Mesendoderm (in vitro differentiated cells): Measurements from ENCODE around the gene CYTH3.

ENCODE experiments used
- DNase-seq: peaks from one replicate; pipeline ENCODE4 v3.0.0; 2013
- H2AK5ac ChIP-seq: 2 replicates; pipeline ENCODE4 v1.6.1; 2013; ENCODE audit warnings: low read length, inconsistent platforms
- H2BK120ac ChIP-seq: 2 replicates; pipeline ENCODE4 v1.6.1; 2013; ENCODE audit warnings: low read depth, mild to moderate bottlenecking, low read length, moderate library complexity, mixed read lengths
- H2BK15ac ChIP-seq: replicated peaks from 2 replicates; pipeline ENCODE4 v1.6.1; 2013; ENCODE audit warnings: low read depth, mild to moderate bottlenecking, moderate library complexity
- H2BK5ac ChIP-seq: 2 replicates; pipeline ENCODE4 v1.6.1; 2013; ENCODE audit warnings: low read length, inconsistent platforms
- H3K18ac ChIP-seq: 2 replicates; pipeline ENCODE4 v1.6.1; 2013; ENCODE audit warnings: mild to moderate bottlenecking, low read length, mixed read lengths
- H3K23ac ChIP-seq: one replicate; pipeline ENCODE4 v1.6.1; 2013; ENCODE audit warnings: low read length
- H3K27ac ChIP-seq: 2 replicates; pipeline ENCODE4 v1.5.1; 2013; ENCODE audit warnings: low read depth, mild to moderate bottlenecking, inconsistent platforms, low read length, moderate library complexity
- H3K27me3 ChIP-seq: 2 replicates; pipeline ENCODE4 v1.6.1; 2013; ENCODE audit warnings: low read length, control low read depth, mild to moderate bottlenecking, inconsistent platforms; ENCODE audit not compliant: insufficient read depth, poor library complexity
- H3K36me3 ChIP-seq: 2 replicates; pipeline ENCODE4 v1.6.1; 2013; ENCODE audit warnings: low read length, inconsistent platforms; ENCODE audit not compliant: control insufficient read depth, insufficient read depth
- H3K4ac ChIP-seq: one replicate; pipeline ENCODE4 v1.6.1; 2013; ENCODE audit warnings: low read depth, mild to moderate bottlenecking, low read length, moderate library complexity
- H3K4me1 ChIP-seq: 2 replicates; pipeline ENCODE4 v1.6.1; 2013; ENCODE audit warnings: low read depth, low read length, inconsistent platforms; ENCODE audit not compliant: control insufficient read depth
- H3K4me2 ChIP-seq: 2 replicates; pipeline ENCODE4 v1.6.1; 2013; ENCODE audit warnings: low read length
- H3K4me3 ChIP-seq: 2 replicates; pipeline ENCODE4 v1.5.1; 2013; ENCODE audit warnings: mild to moderate bottlenecking, low read length
- H3K56ac ChIP-seq: one replicate; pipeline ENCODE4 v1.6.1; 2013; ENCODE audit warnings: low read length
- H3K79me1 ChIP-seq: 2 replicates; pipeline ENCODE4 v1.6.1; 2013; ENCODE audit warnings: low read length, inconsistent platforms
- H3K79me2 ChIP-seq: 2 replicates; pipeline ENCODE4 v1.6.1; 2013; ENCODE audit warnings: mild to moderate bottlenecking, low read length; ENCODE audit not compliant: control insufficient read depth, insufficient read depth
- H3K9ac ChIP-seq: 2 replicates; pipeline ENCODE4 v1.6.1; 2013; ENCODE audit warnings: low read length, inconsistent platforms
- H4K5ac ChIP-seq: one replicate; pipeline ENCODE4 v1.6.1; 2013; ENCODE audit warnings: low read length
- H4K8ac ChIP-seq: one replicate; pipeline ENCODE4 v1.6.1; 2013; ENCODE audit warnings: low read depth, mild to moderate bottlenecking, control low read depth, low read length, moderate library complexity
- WGBS: extraction: QIAGEN DNeasy Blood & Tissue Kit; methylation state at CpG from one replicate; pipeline ENCODE4 v1.1.7; 2013; ENCODE audit warnings: low lambda C conversion rate, missing lambda C conversion rate; ENCODE audit not compliant: insufficient coverage; ENCODE audit errors: extremely low coverage; 5-methylcytosine and 5-hydroxymethylcytosine counted together

The CYTH3 gene

GRCh38 chr7:6181136-6181535 lies 91.3 kb downstream of the CYTH3 start:
- no peak overlapping the region for H3K9ac ChIP-seq
- H3K27ac ChIP-seq, result no peak overlapping the region
- no peaks in the 10 kb centered on the region for H3K4me1 ChIP-seq
- H2BK5ac ChIP-seq, result no peak overlapping the region
- no peak overlapping the region for H2BK15ac ChIP-seq
- H2AK5ac ChIP-seq, result no peak overlapping the region
- no peak overlapping the region for H3K56ac ChIP-seq
- H2BK120ac ChIP-seq, result no peak overlapping the region
- H3K79me2 ChIP-seq, result no peaks in the 10 kb centered on the region
- no peak overlapping the region for H3K4me3 ChIP-seq
- H4K8ac ChIP-seq, result no peak overlapping the region
- DNase-seq, result no peak
- no peaks in the 10 kb centered on the region for H3K36me3 ChIP-seq
- H3K79me1 ChIP-seq, result no peaks in the 10 kb centered on the region
- H3K23ac ChIP-seq, result no peak overlapping the region
- H3K4ac ChIP-seq, result no peak overlapping the region
- no CpG with 5 or more reads among the region's 1 CpG for WGBS
- H4K5ac ChIP-seq, result no peak overlapping the region
- H3K27me3 ChIP-seq, result no peaks in the 10 kb centered on the region
- no peak overlapping the region for H3K18ac ChIP-seq
- H3K4me2 ChIP-seq, result no peak overlapping the region

GRCh38 chr7:6180344-6180725 lies 92.1 kb downstream of the CYTH3 start:
- no peaks in the 10 kb centered on the region for H3K36me3 ChIP-seq
- no peak overlapping the region for H3K56ac ChIP-seq
- H3K79me2 ChIP-seq, result no peaks in the 10 kb centered on the region
- peak overlapping the region; percentile 15 for H3K23ac ChIP-seq
- H3K4me1 ChIP-seq, result no peaks in the 10 kb centered on the region
- no peak overlapping the region for H2BK5ac ChIP-seq
- H4K5ac ChIP-seq, result no peak overlapping the region
- no peak overlapping the region for H3K4me3 ChIP-seq
- no peak overlapping the region for H2BK15ac ChIP-seq
- no peak overlapping the region for H2BK120ac ChIP-seq
- H3K27me3 ChIP-seq, result no peaks in the 10 kb centered on the region
- no peaks in the 10 kb centered on the region for H3K79me1 ChIP-seq
- no peak overlapping the region for H3K4ac ChIP-seq
- H3K4me2 ChIP-seq, result no peak overlapping the region
- H2AK5ac ChIP-seq, result no peak overlapping the region
- no peak overlapping the region for H3K18ac ChIP-seq
- no peak overlapping the region for H3K9ac ChIP-seq
- no peak overlapping the region for H3K27ac ChIP-seq
- no peak for DNase-seq
- no CpG with 5 or more reads among the region's 8 CpGs for WGBS
- H4K8ac ChIP-seq, result no peak overlapping the region

- DNase-seq, result no peak
- no peaks in the 10 kb centered on the region for H3K36me3 ChIP-seq
These were observed 92.6 kb downstream of the CYTH3 start for GRCh38 chr7:6179620-6180343.

GRCh38 chr7:6178298-6179029 lies 94.0 kb downstream of the CYTH3 start:
- Histone ChIP-seq H3K4me1 (no peaks in the 10 kb centered on the region), H4K8ac (no peak overlapping the region), H4K5ac (no peak overlapping the region), H2AK5ac (no peak overlapping the region), H3K79me2 (no peaks in the 10 kb centered on the region), H2BK5ac (no peak overlapping the region), H3K56ac (no peak overlapping the region), H3K79me1 (no peaks in the 10 kb centered on the region), H3K27me3 (no peaks in the 10 kb centered on the region), H2BK120ac (no peak overlapping the region), H3K23ac (no peak overlapping the region), H3K36me3 (no peaks in the 10 kb centered on the region), H3K18ac (no peak overlapping the region), H3K27ac (no peak overlapping the region), H2BK15ac (no peak overlapping the region), H3K4me3 (no peak overlapping the region), H3K9ac (no peak overlapping the region), H3K4ac (no peak overlapping the region), H3K4me2 (no peak overlapping the region)
- WGBS, result no CpG with 5 or more reads among the region's 7 CpGs
- no peak for DNase-seq

More at GRCh38 chr7:6179620-6180343, 92.6 kb downstream of the CYTH3 start:
- no CpG with 5 or more reads among the region's 3 CpGs for WGBS
- H3K4me1 ChIP-seq, result no peaks in the 10 kb centered on the region
- H2AK5ac ChIP-seq, result no peak overlapping the region
- H3K4me3 ChIP-seq, result no peak overlapping the region
- H3K4me2 ChIP-seq, result no peak overlapping the region
- no peak overlapping the region for H3K56ac ChIP-seq
- H4K8ac ChIP-seq, result no peak overlapping the region
- no peak overlapping the region for H3K27ac ChIP-seq
- H2BK15ac ChIP-seq, result no peak overlapping the region
- no peaks in the 10 kb centered on the region for H3K79me1 ChIP-seq
- H3K23ac ChIP-seq, result peak overlapping the region; percentile 15
- H3K4ac ChIP-seq, result no peak overlapping the region
- H3K79me2 ChIP-seq, result no peaks in the 10 kb centered on the region
- no peak overlapping the region for H2BK120ac ChIP-seq
- H3K27me3 ChIP-seq, result no peaks in the 10 kb centered on the region
- H3K18ac ChIP-seq, result no peak overlapping the region
- H4K5ac ChIP-seq, result no peak overlapping the region
- H3K9ac ChIP-seq, result no peak overlapping the region
- H2BK5ac ChIP-seq, result no peak overlapping the region

GRCh38 chr7:6175645-6176044 lies 96.8 kb downstream of the CYTH3 start:
- Histone ChIP-seq H2BK5ac (no peak overlapping the region), H3K36me3 (no peaks in the 10 kb centered on the region), H2BK120ac (no peak overlapping the region), H2BK15ac (no peak overlapping the region), H3K79me2 (no peaks in the 10 kb centered on the region), H3K4me3 (no peak overlapping the region), H3K79me1 (no peaks in the 10 kb centered on the region), H3K23ac (no peak overlapping the region), H3K4ac (no peak overlapping the region), H3K4me2 (no peak overlapping the region), H3K27me3 (no peaks in the 10 kb centered on the region), H3K18ac (no peak overlapping the region), H3K4me1 (peaks cover 3% of the 10 kb centered on the region), H3K9ac (no peak overlapping the region), H3K27ac (no peak overlapping the region), H2AK5ac (no peak overlapping the region), H4K8ac (no peak overlapping the region), H4K5ac (no peak overlapping the region), H3K56ac (no peak overlapping the region)
- no CpG with 5 or more reads among the region's 4 CpGs for WGBS
- DNase-seq, result no peak
